CD8-positive, alpha-beta memory T cell (primary cell): ENCODE data around the gene DCTN4. TPM values are rescaled to one million over a fixed set of nuclear protein-coding genes. Genes with fewer than 3 reads are reported as not detected.
A peak's percentile ranks its signal among the peaks of the same experiment; 100 is the strongest.

Experiments
- CTCF ChIA-PET: fragments of 350-600 bp; sonication (Branson Sonifier 250); formaldehyde crosslinking; loops from one replicate; lab custom pipeline; 2021; ENCODE audit warnings: antibody characterized with exemption; lab: Charles Lee
- POLR2A ChIA-PET: fragments of 350-600 bp; sonication (Branson Sonifier 250); formaldehyde crosslinking; loops from one replicate; lab custom pipeline; 2021; ENCODE audit warnings: antibody characterized with exemption; lab: Charles Lee
- DNase-seq, 5 donors: peaks; one replicate each; pipeline versions ENCODE4 v3.0.0 to v3.0.0-alpha.2; 2020 to 2022; ENCODE audit warnings: mixed read lengths in 1 of 5
- H3K27ac ChIP-seq: one replicate; pipeline ENCODE4 v1.7.0; 2013; ENCODE audit warnings: low read depth, mild to moderate bottlenecking, low read length, moderate library complexity
- H3K27me3 ChIP-seq: 2 replicates; pipeline ENCODE4 v1.7.0; 2013; ENCODE audit warnings: low read length, mild to moderate bottlenecking; ENCODE audit not compliant: insufficient read depth, poor library complexity, severe bottlenecking
- H3K36me3 ChIP-seq: 2 replicates; pipeline ENCODE4 v1.7.0; 2013; ENCODE audit warnings: mild to moderate bottlenecking, low read length, moderate library complexity; ENCODE audit not compliant: insufficient read depth
- H3K4me1 ChIP-seq: 2 replicates; pipeline ENCODE4 v1.7.0; 2013; ENCODE audit warnings: mild to moderate bottlenecking, low read length, moderate library complexity; ENCODE audit not compliant: insufficient read depth
- H3K4me3 ChIP-seq: 2 replicates; pipeline ENCODE4 v1.7.0; 2013; ENCODE audit warnings: mild to moderate bottlenecking, low read length
- H3K9me3 ChIP-seq: 2 replicates; pipeline ENCODE4 v1.7.0; 2013; ENCODE audit warnings: mild to moderate bottlenecking, low read length
- H3K27ac Mint-ChIP-seq, 8 donors: one replicate each; pipeline ENCODE4 v1.8.0; 2020 to 2021; ENCODE audit warnings: mixed read lengths in 8 of 8, mild to moderate bottlenecking in 6 of 8, inconsistent platforms in 3 of 8, moderate library complexity in 3 of 8
- H3K27me3 Mint-ChIP-seq, 2 donors: one replicate each; pipeline ENCODE4 v1.8.0; 2020 to 2021; ENCODE audit warnings: mixed read lengths in 2 of 2, mild to moderate bottlenecking in 1 of 2, moderate library complexity in 1 of 2
- H3K36me3 Mint-ChIP-seq, 3 donors: one replicate each; pipeline ENCODE4 v1.8.0; 2020 to 2021; ENCODE audit warnings: mixed read lengths in 3 of 3, inconsistent platforms in 1 of 3, mild to moderate bottlenecking in 1 of 3
- H3K4me1 Mint-ChIP-seq, 3 donors: one replicate each; pipeline ENCODE4 v1.8.0; 2020 to 2021; ENCODE audit warnings: mixed read lengths in 3 of 3, inconsistent platforms in 1 of 3, mild to moderate bottlenecking in 1 of 3
- H3K4me3 Mint-ChIP-seq, 7 donors: one replicate each; pipeline ENCODE4 v1.8.0; 2020 to 2021; ENCODE audit warnings: mixed read lengths in 7 of 7, mild to moderate bottlenecking in 6 of 7, moderate library complexity in 4 of 7, inconsistent platforms in 2 of 7
- H3K9me3 Mint-ChIP-seq, 5 donors: one replicate each; pipeline ENCODE4 v1.8.0; 2020 to 2022; ENCODE audit warnings: mixed read lengths in 5 of 5, mild to moderate bottlenecking in 3 of 5, moderate library complexity in 2 of 5, inconsistent platforms in 1 of 5
- polyA plus RNA-seq: library from polyadenylated mRNA; unstranded; fragments of 300-500 nt; fragmentation: Illumina TruSeq; gene quantifications from one replicate; pipeline ENCODE4 v1.2.3, GENCODE V29; 2021
- total RNA-seq, 2 experiments: library from RNA; stranded (reverse); gene quantifications; one replicate each; pipeline ENCODE4 v1.2.3, GENCODE V29; 2021

DCTN4 gene
- total and polyA plus RNA-seq, 3 experiments from 2014 or later: 10.4 to 39.6 (median 37.0) TPM

DNA sequence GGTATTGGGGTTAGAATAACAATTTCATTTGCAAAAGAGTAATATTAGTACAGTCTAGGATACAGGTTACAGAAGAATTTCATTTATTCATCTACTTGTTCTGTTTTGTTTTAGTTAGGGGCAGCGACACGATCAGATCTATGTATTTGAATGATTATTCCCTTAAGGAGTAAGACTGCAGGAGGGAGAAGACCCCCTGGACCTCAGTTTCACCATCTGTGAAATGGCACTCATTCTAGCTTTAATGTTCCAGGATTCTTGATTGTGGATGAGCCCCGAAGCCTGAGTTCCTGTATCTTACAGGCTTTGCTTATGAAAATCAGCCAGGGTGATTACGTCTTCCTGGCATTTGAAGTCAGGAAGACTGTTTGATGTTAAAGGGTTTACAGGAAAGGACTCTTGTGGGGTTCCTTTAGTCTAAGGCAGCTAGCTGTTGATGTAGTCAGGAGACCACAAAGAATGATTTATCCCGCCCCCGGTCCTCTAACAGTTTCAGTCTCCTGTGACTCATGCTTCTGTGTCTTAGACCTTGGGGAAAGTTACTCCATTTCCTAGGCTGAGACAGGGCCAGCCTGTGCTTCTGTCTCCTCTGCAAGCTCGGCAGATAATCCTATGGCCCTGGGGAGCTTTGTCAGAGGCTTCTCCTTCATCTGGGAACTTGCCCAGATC is 31.3 kb upstream of the DCTN4 start:
- peak in 4 of 5 donors; percentile 12 to 69 (median 52) for DNase-seq
- Histone ChIP-seq H3K27me3 (no peaks in the 10 kb centered on the region), H3K27ac (no peak overlapping the region), H3K4me1 (peaks cover 24% of the 10 kb centered on the region), H3K36me3 (no peaks in the 10 kb centered on the region), H3K4me3 (peak overlapping the region; percentile 10), H3K9me3 (no peaks in the 10 kb centered on the region)
- Mint-ChIP-seq H3K9me3 (no peaks in the 10 kb centered on the region), H3K4me1 (peaks cover 26 to 56% (median 35%) of the 10 kb centered on the region in 3 donors), H3K27me3 (no peaks in the 10 kb centered on the region), H3K36me3 (peaks cover 0 to 9% (median 0%) of the 10 kb centered on the region in 3 donors), H3K4me3 (peak overlapping the region in 4 of 7 donors; percentile 1 to 35 (median 10)), H3K27ac (peak overlapping the region in 6 of 8 donors; percentile 28 to 95 (median 68))
- ChIA-PET CTCF (interaction anchor here (0.9 to 5.1 kb wide), 7 partner anchors 9 to 89 kb away, joined by 3 to 25 read pairs (median 5); partner anchors contain the start of genes DCTN4, IRGM, RBM22 and SMIM3), POLR2A (interaction anchor here (1.2 kb wide), 1 partner anchor 12 kb away, joined by 4 read pairs; the partner anchor contains the start of gene SMIM3)

DNA sequence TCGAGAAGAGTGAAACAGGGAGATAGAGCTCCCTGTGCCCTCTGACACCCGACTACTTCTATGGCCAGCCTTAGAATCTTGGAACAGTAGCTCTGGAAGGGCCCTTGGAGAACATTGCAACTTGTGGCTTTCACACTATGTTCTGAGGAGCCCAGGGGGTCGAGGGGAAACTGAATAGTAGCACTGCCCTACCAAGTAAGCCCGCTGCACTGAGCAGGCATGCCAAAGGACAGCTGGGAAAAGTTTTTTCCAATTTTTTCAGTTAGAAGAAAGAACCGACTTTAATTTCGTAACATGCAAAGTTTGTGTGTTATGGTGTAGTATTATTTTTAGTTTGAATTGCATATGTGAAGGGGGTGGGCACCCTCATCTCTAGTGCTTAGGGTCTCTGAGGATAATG is 30.6 kb upstream of the DCTN4 start:
- ChIA-PET CTCF (interaction anchor here (0.9 to 5.1 kb wide), 7 partner anchors 8 to 88 kb away, joined by 3 to 25 read pairs (median 5); partner anchors contain the start of genes DCTN4, IRGM, RBM22 and SMIM3), POLR2A (interaction anchor here (0.6 to 1.2 kb wide), 2 partner anchors 11 to 12 kb away, joined by 4 to 7 read pairs; partner anchors contain the start of gene SMIM3)
- H3K4me1 ChIP-seq: peaks cover 29% of the 10 kb centered on the region
- H3K9me3 ChIP-seq: no peaks in the 10 kb centered on the region
- H3K27me3 ChIP-seq: no peaks in the 10 kb centered on the region
- no peaks in the 10 kb centered on the region for H3K36me3 ChIP-seq
- H3K27ac ChIP-seq: no peak overlapping the region
- H3K27ac Mint-ChIP-seq: peak overlapping the region in 6 of 8 donors; percentile 18 to 82 (median 68)
- peaks cover 30 to 61% (median 41%) of the 10 kb centered on the region in 3 donors for H3K4me1 Mint-ChIP-seq
- no peak overlapping the region for H3K4me3 ChIP-seq
- no peaks in the 10 kb centered on the region for H3K9me3 Mint-ChIP-seq
- no peak for DNase-seq
- H3K36me3 Mint-ChIP-seq: peaks cover 0 to 8% (median 0%) of the 10 kb centered on the region in 3 donors
- H3K4me3 Mint-ChIP-seq: peak overlapping the region in 1 of 7 donors; percentile 35
- H3K27me3 Mint-ChIP-seq: no peaks in the 10 kb centered on the region

DNA sequence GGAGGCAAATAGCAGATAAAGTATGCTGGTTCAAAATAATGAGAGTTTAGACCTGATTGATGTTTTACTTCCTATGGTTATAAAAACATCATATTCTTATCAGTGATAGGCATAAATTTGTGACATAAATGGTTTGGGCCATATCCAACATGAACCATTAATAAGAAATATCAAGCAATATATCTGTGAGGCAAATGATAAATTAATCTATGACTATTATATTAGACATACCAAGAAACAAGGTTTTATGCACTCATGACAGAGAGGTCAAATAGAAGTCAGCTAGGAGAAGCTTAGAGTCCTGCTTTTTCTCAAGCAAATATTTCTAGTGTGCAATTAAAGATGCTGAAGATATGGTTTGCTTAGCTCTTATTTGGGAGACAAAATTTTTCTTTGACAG is 30.2 kb upstream of the DCTN4 start:
- peak overlapping the region in 3 of 8 donors; percentile 17 to 43 (median 26) for H3K27ac Mint-ChIP-seq
- H3K36me3 Mint-ChIP-seq: peaks cover 0 to 5% (median 0%) of the 10 kb centered on the region in 3 donors
- no peak overlapping the region for H3K4me3 Mint-ChIP-seq

DNA sequence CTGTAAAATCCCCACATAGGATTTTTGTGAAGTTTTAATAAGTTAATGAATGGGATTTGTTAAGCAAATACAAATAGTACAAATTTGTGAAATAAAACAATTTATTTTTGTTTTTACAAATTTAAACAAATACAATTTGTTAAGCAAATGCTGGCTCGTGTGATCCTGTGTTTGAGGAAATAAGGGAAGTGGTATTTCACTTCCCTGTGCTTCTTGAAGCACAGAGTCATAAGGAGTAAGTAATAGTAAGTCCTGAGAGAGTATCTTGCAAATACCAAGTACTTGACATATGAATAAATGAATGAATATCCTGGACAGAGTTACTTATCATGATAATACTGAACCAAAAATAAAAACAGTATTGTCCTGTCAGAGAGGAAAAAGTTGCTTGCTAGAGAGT is 28.8 kb upstream of the DCTN4 start:
- Mint-ChIP-seq H3K4me3 (no peak overlapping the region), H3K27me3 (no peaks in the 10 kb centered on the region), H3K36me3 (peaks cover 0 to 3% (median 0%) of the 10 kb centered on the region in 3 donors), H3K27ac (peak overlapping the region in 2 of 8 donors; percentile 50 to 53), H3K9me3 (no peaks in the 10 kb centered on the region), H3K4me1 (peaks cover 47 to 79% (median 59%) of the 10 kb centered on the region in 3 donors)
- no peak overlapping the region for H3K4me3 ChIP-seq
- no peaks in the 10 kb centered on the region for H3K36me3 ChIP-seq
- no peak overlapping the region for H3K27ac ChIP-seq
- ChIA-PET CTCF (interaction anchor here (1.3 to 5.1 kb wide), 3 partner anchors 9 to 29 kb away, joined by 4 to 25 read pairs (median 5); partner anchors contain the start of genes DCTN4 and SMIM3), POLR2A (no interaction called here)
- H3K4me1 ChIP-seq: peaks cover 47% of the 10 kb centered on the region
- DNase-seq: no peak
- no peaks in the 10 kb centered on the region for H3K9me3 ChIP-seq
- no peaks in the 10 kb centered on the region for H3K27me3 ChIP-seq

More for the DNA sequence above, 30.2 kb upstream of the DCTN4 start:
- CTCF ChIA-PET: interaction anchor here (0.9 to 5.1 kb wide), 5 partner anchors 10 to 88 kb away, joined by 3 to 25 read pairs (median 5); partner anchors contain the start of genes DCTN4, IRGM, RBM22 and SMIM3
- Mint-ChIP-seq H3K9me3 (no peaks in the 10 kb centered on the region), H3K4me1 (peaks cover 35 to 65% (median 46%) of the 10 kb centered on the region in 3 donors), H3K27me3 (no peaks in the 10 kb centered on the region)
- H3K4me3 ChIP-seq: no peak overlapping the region
- POLR2A ChIA-PET: interaction anchor here (0.6 kb wide), 1 partner anchor 11 kb away, joined by 7 read pairs; no protein-coding TSS in a partner anchor
- peaks cover 34% of the 10 kb centered on the region for H3K4me1 ChIP-seq
- H3K36me3 ChIP-seq: no peaks in the 10 kb centered on the region
- DNase-seq: no peak
- no peaks in the 10 kb centered on the region for H3K27me3 ChIP-seq
- no peaks in the 10 kb centered on the region for H3K9me3 ChIP-seq
- no peak overlapping the region for H3K27ac ChIP-seq

DNA sequence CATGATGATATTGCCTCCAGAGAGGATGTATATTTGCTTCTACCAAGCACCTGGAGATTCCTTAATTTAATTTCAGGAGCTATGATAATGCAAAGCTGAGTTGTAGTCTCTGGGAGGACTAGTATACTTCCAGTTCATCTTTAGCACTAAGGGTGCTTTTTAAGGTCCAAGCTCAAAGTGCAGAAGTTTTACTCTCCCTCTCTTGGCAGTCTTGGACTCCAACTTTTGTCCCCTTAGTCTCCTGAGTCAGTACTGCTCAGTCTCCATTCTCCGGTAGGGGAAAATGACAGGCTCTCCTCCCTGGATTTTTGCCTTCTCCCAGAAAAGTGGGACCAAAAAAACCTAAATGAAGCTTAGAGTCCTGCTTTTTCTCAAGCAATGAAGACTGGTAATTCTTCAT is 28.1 kb upstream of the DCTN4 start:
- H3K27ac Mint-ChIP-seq: peak overlapping the region in 3 of 8 donors; percentile 8 to 53 (median 45)
- no peak overlapping the region for H3K4me3 Mint-ChIP-seq
- no peak overlapping the region for H3K27ac ChIP-seq

DNA sequence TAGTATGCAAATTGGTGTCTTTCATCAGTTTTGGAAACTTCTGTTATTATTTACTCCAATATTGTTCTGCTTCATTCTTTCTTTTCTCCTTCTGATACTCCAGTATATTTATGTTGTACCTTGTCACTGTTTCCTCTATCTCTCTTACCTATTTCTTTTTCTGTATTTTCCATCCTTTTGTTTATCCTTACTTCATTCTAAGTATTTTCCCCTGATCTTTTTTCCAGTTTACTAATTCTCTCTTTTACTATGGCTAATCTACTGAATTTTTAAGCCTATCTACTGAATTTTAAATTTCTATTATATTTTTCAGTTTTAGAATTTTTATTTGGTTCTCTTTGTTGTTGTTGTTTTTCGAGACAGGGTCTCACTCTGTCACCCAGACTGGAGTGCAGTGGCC is 27.1 kb upstream of the DCTN4 start:
- Histone ChIP-seq H3K36me3 (no peaks in the 10 kb centered on the region), H3K27me3 (no peaks in the 10 kb centered on the region), H3K4me1 (peaks cover 56% of the 10 kb centered on the region), H3K9me3 (no peaks in the 10 kb centered on the region), H3K4me3 (no peak overlapping the region), H3K27ac (no peak overlapping the region)
- Mint-ChIP-seq H3K4me1 (peaks cover 58 to 90% (median 70%) of the 10 kb centered on the region in 3 donors), H3K9me3 (no peaks in the 10 kb centered on the region), H3K4me3 (peak overlapping the region in 1 of 7 donors; percentile 50), H3K27me3 (no peaks in the 10 kb centered on the region), H3K36me3 (peaks cover 0 to 3% (median 0%) of the 10 kb centered on the region in 3 donors), H3K27ac (peak overlapping the region in 6 of 8 donors; percentile 45 to 91 (median 80))
- DNase-seq: no peak
- POLR2A ChIA-PET: interaction anchor here (0.6 kb wide), 1 partner anchor 27 kb away, joined by 4 read pairs; the partner anchor contains the start of gene DCTN4
- CTCF ChIA-PET: interaction anchor here (1.1 to 1.6 kb wide), 2 partner anchors 10 to 27 kb away, joined by 4 to 5 read pairs; partner anchors contain the start of gene DCTN4

More for the DNA sequence above, 28.1 kb upstream of the DCTN4 start:
- H3K9me3 ChIP-seq: no peaks in the 10 kb centered on the region
- peaks cover 55% of the 10 kb centered on the region for H3K4me1 ChIP-seq
- no peak overlapping the region for H3K4me3 ChIP-seq
- DNase-seq: no peak
- ChIA-PET CTCF (interaction anchor here (0.9 to 5.1 kb wide), 5 partner anchors 8 to 59 kb away, joined by 3 to 25 read pairs (median 4); partner anchors contain the start of genes DCTN4, IRGM and SMIM3), POLR2A (no interaction called here)
- no peaks in the 10 kb centered on the region for H3K27me3 ChIP-seq
- Mint-ChIP-seq H3K4me1 (peaks cover 54 to 86% (median 67%) of the 10 kb centered on the region in 3 donors), H3K9me3 (no peaks in the 10 kb centered on the region), H3K36me3 (peaks cover 0 to 3% (median 0%) of the 10 kb centered on the region in 3 donors), H3K27me3 (no peaks in the 10 kb centered on the region)
- H3K36me3 ChIP-seq: no peaks in the 10 kb centered on the region

DNA sequence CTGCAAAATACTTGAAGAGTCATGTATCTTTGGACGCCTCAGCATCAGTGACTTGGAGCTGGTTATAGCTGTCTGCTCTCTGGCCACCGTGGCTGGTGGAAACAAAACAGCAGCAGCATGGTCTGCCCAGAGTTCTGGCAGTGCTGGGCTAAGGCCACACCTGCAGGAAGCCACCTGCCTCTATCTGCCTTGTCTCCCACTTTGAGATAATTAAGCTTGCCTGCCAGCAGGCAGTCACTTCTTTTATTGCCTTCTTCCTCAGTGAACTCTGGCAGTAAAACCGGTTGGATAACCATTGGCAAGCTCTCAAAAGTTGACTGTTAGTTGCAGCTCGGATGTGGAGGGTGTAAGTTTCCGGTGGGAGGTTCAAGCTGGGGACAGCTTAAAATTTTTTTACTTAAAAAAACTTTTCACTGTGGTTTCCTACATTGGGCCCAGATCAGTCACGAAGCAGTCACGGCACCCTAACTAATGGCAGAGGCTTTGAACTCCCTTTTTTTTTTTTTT is 24.7 kb upstream of the DCTN4 start:
- H3K4me3 ChIP-seq: peak overlapping the region; percentile 54
- peaks cover 44% of the 10 kb centered on the region for H3K4me1 ChIP-seq
- H3K9me3 ChIP-seq: no peaks in the 10 kb centered on the region
- no peaks in the 10 kb centered on the region for H3K9me3 Mint-ChIP-seq
- H3K27me3 Mint-ChIP-seq: no peaks in the 10 kb centered on the region
- H3K36me3 Mint-ChIP-seq: peaks cover 0 to 6% (median 0%) of the 10 kb centered on the region in 3 donors
- no peaks in the 10 kb centered on the region for H3K27me3 ChIP-seq
- ChIA-PET CTCF (interaction anchor here (0.6 to 2.5 kb wide), 12 partner anchors 10 to 120 kb away, joined by 3 to 19 read pairs (median 4); partner anchors contain the start of genes DCTN4, IRGM and RBM22), POLR2A (interaction anchor here (0.8 to 1.7 kb wide), 5 partner anchors 25 to 432 kb away, joined by 3 to 29 read pairs (median 9); partner anchors contain the start of genes DCTN4, IRGM and RBM22)
- DNase-seq: peak; percentile 29 to 82 (median 80)
- H3K4me1 Mint-ChIP-seq: peaks cover 59 to 88% (median 69%) of the 10 kb centered on the region in 3 donors
- H3K27ac Mint-ChIP-seq: peak overlapping the region; percentile 81 to 97 (median 86)
- peak overlapping the region; percentile 3 for H3K27ac ChIP-seq
- peak overlapping the region; percentile 58 to 81 (median 75) for H3K4me3 Mint-ChIP-seq
- H3K36me3 ChIP-seq: no peaks in the 10 kb centered on the region
